Measurements from ENCODE around the gene ARHGAP30.
A peak's percentile ranks its signal among the peaks of the same experiment; 100 is the strongest.
"Not testable (repeated sequence)": the region's sequence is repeated elsewhere in the genome, so short reads cannot be mapped to it uniquely, and the experiment has no call there.

ARHGAP30 gene

GRCh38 chr1:161038523-161039153 lies 31.1 kb downstream of the ARHGAP30 start, which contains the start of gene TSTD1:
TSS of gene TSTD1 (minus strand) at chr1:161038964. CDS start at chr1:161038889, 75 bp downstream.
- peak within 1 kb of the TSS; percentile 40 for H3K4me3 ChIP-seq (replicated peaks; ENCODE audit: low read depth, low read length)
- no peak for DNase-seq (ENCODE audit: low read depth)
- TF ChIP-seq CTCF (IDR thresholded peaks at IDR 0.05; ENCODE audit: low read length, missing control alignments) = no peak

GRCh38 chr1:161037661-161038522 lies 31.8 kb downstream of the ARHGAP30 start:
- H3K4me3 ChIP-seq (replicated peaks; ENCODE audit: low read depth, low read length) = peak overlapping the region; percentile 40
- no peak for TF ChIP-seq CTCF (IDR thresholded peaks at IDR 0.05; ENCODE audit: low read length, missing control alignments)
- DNase-seq (ENCODE audit: low read depth) = no peak

GRCh38 chr1:161033751-161034150 lies 35.9 kb downstream of the ARHGAP30 start:
- TF ChIP-seq CTCF (IDR thresholded peaks at IDR 0.05; ENCODE audit: low read length, missing control alignments) = no peak
- DNase-seq (ENCODE audit: low read depth) = no peak
- H3K4me3 ChIP-seq (replicated peaks; ENCODE audit: low read depth, low read length) = no peak overlapping the region

GRCh38 chr1:161032409-161032808 lies 37.3 kb downstream of the ARHGAP30 start:
- TF ChIP-seq CTCF (IDR thresholded peaks at IDR 0.05; ENCODE audit: low read length, missing control alignments) = no peak
- H3K4me3 ChIP-seq (replicated peaks; ENCODE audit: low read depth, low read length) = no peak overlapping the region
- DNase-seq (ENCODE audit: low read depth) = peak; percentile 33

GRCh38 chr1:161031874-161032273 lies 37.8 kb downstream of the ARHGAP30 start:
- no peak overlapping the region for H3K4me3 ChIP-seq (replicated peaks; ENCODE audit: low read depth, low read length)
- DNase-seq (ENCODE audit: low read depth) = no peak
- TF ChIP-seq CTCF (IDR thresholded peaks at IDR 0.05; ENCODE audit: low read length, missing control alignments) = no peak

GRCh38 chr1:161029466-161029865 lies 40.2 kb downstream of the ARHGAP30 start:
- not testable (repeated sequence) for H3K4me3 ChIP-seq (replicated peaks; ENCODE audit: low read depth, low read length); DNase-seq (ENCODE audit: low read depth)

GRCh38 chr1:161026954-161027353 lies 42.7 kb downstream of the ARHGAP30 start:
- not testable (repeated sequence) for H3K4me3 ChIP-seq (replicated peaks; ENCODE audit: low read depth, low read length); DNase-seq (ENCODE audit: low read depth)

GRCh38 chr1:161022432-161022831 lies 47.3 kb downstream of the ARHGAP30 start:
- H3K4me3 ChIP-seq (replicated peaks; ENCODE audit: low read depth, low read length); DNase-seq (ENCODE audit: low read depth): not testable (repeated sequence)
